Neural progenitor cell (in vitro differentiated cells): Measurements from ENCODE around the gene MMD2.

Experiments used
- CTCF ChIP-seq: fragments of 200-600 bp; sonication (generic); IDR thresholded peaks from 2 replicates; pipeline ENCODE4 v1.5.1; 2017; ENCODE audit warnings: antibody characterized with exemption, mild to moderate bottlenecking
- EZH2 ChIP-seq: fragments of 200-600 bp; sonication (generic); IDR thresholded peaks from 2 replicates; pipeline ENCODE4 v1.6.1; 2017; ENCODE audit warnings: antibody characterized with exemption, mild to moderate bottlenecking, moderate library complexity

GRCh38 chr7:5001911-5002310 lies 42.9 kb upstream of the MMD2 start:
- no peak for TF ChIP-seq EZH2
- TF ChIP-seq CTCF, result no peak
